Neural crest cell (in vitro differentiated cells): ENCODE measurements around the gene GRIP2. TPM values are rescaled to one million over a fixed set of nuclear protein-coding genes. Genes with fewer than 3 reads are reported as not detected.

Source experiments
- DNase-seq: peaks from one replicate; pipeline ENCODE4 v3.0.0; 2021; ENCODE audit warnings: low read depth, mixed read lengths, low spot score
- H3K27ac Mint-ChIP-seq: one replicate; pipeline ENCODE4 v1.8.0; 2021; ENCODE audit warnings: mild to moderate bottlenecking, mixed read lengths; ENCODE audit not compliant: unreplicated experiment
- H3K27me3 Mint-ChIP-seq: 2 replicates; pipeline ENCODE4 v1.8.0; 2021; ENCODE audit warnings: low read depth, mild to moderate bottlenecking, mixed read lengths
- H3K36me3 Mint-ChIP-seq: 2 replicates; pipeline ENCODE4 v1.8.0; 2021; ENCODE audit warnings: low read depth, mild to moderate bottlenecking, mixed read lengths
- H3K4me1 Mint-ChIP-seq: 2 replicates; pipeline ENCODE4 v1.8.0; 2021; ENCODE audit warnings: mixed read lengths
- H3K4me3 Mint-ChIP-seq: one replicate; pipeline ENCODE4 v1.8.0; 2021; ENCODE audit warnings: mild to moderate bottlenecking, mixed read lengths
- H3K9me3 Mint-ChIP-seq: 2 replicates; pipeline ENCODE4 v1.8.0; 2021; ENCODE audit warnings: mixed read lengths
- CTCF ChIP-seq: fragments of 200-600 bp; sonication (generic); conservative IDR thresholded peaks from 2 replicates; pipeline ENCODE4 v1.5.0; 2021; ENCODE audit warnings: antibody characterized with exemption, mild to moderate bottlenecking
- total RNA-seq: library from RNA; stranded (reverse); gene quantifications from 2 replicates; pipeline ENCODE4 v1.2.1, GENCODE V29; 2021

Gene GRIP2
- total RNA-seq, 1 donor from 2014 or later, result 3.2 TPM

- no peak for TF ChIP-seq CTCF
- no peaks in the 10 kb centered on the region for H3K4me1 Mint-ChIP-seq
- no peaks in the 10 kb centered on the region for H3K27me3 Mint-ChIP-seq
- H3K4me3 Mint-ChIP-seq, result no peak overlapping the region
- H3K27ac Mint-ChIP-seq, result no peak overlapping the region
- no peak for DNase-seq
- H3K36me3 Mint-ChIP-seq, result peaks cover 4% of the 10 kb centered on the region
- peaks cover 8% of the 10 kb centered on the region for H3K9me3 Mint-ChIP-seq
Observed at GRCh38 chr3:14496351-14496750, 43.8 kb downstream of the GRIP2 start.

GRCh38 chr3:14494973-14495300, 45.2 kb downstream of the GRIP2 start:
- Mint-ChIP-seq H3K27me3 (no peaks in the 10 kb centered on the region), H3K4me1 (no peaks in the 10 kb centered on the region), H3K27ac (no peak overlapping the region), H3K4me3 (no peak overlapping the region), H3K9me3 (peaks cover 2% of the 10 kb centered on the region), H3K36me3 (peaks cover under 1% of the 10 kb centered on the region)
- DNase-seq, result no peak
- TF ChIP-seq CTCF, result no peak

DNA sequence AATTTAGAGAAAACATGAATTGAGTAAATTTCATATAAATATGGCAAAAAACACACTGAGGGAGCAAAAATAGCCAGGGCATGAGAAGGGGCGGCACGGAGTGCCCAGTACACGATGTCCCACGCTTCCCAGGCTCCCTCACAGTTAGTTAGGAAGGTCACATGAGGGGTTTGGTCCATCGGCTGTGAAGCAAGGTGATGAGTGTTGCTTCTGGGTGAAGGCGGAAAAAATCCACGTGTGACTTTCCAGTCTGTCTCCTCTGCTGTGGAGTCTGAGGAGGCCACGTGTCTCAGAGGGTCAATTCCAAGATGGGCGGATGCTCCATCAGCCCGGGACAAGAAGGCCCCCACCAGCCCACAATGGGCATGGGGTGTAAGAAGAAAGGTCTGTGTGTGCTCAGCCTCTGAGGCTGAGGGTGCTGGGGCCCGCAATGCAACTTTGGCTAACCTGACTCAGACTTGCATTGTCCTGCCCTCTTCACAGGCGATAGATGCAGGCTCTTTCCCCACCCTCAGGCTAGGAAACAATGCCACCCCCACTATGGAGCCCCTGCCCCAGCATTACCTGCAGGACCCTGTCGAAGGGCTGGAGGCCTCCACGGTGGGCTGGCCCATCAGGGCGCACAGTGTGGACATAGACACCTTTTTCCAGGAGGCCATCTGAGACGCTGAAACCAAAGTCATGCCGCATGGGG, 45.7 kb downstream of the GRIP2 start:
- Mint-ChIP-seq H3K9me3 (no peaks in the 10 kb centered on the region), H3K4me3 (no peak overlapping the region), H3K27ac (no peak overlapping the region), H3K36me3 (no peaks in the 10 kb centered on the region), H3K27me3 (no peaks in the 10 kb centered on the region), H3K4me1 (no peaks in the 10 kb centered on the region)
- no peak for DNase-seq
- no peak for TF ChIP-seq CTCF

DNA sequence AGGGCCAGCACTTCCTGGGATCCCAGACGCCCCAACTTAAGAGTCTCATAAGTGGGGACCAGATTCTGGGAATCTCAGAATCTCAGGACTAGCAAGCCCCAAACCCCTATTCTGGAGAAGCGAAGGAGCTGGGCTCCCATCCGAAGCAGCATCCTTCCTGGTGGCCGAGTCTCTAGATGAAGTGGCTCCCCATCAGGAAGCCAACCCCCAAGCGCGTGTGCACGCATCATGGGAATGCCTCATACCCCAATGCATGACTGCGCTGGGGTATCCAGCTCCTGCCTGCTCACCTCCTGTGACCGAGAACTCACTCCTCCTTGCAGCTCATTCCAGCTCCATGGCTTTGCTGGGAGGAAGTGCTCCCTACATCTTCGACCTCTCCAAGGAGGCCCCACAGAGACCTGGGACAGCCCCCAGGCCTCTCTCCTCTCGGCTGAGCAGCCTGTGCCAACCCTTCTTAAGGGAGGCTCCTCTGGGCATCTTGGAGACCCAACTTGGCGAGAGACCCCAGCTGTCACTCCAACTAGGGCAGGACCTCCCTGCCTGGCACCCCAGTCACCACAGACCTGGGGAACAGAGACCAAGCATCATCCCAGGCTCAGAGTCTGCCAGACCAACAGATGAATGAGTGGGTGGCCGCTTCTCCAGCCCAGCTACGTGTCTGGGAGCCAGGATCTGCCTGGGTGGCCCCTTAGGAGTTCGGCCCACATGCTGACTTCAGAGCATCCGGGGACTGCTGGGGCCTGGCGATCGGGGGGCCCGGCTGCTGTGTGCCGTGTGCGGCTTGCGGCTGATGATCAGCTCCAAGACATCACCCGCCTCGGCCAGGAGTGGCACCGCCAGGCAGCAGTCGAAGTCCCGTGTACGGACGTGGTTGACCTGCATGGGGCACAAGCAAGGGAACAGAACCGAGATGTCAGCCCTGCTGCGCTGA, 46.9 kb downstream of the GRIP2 start:
- no peak overlapping the region for H3K4me3 Mint-ChIP-seq
- no peaks in the 10 kb centered on the region for H3K36me3 Mint-ChIP-seq
- no peaks in the 10 kb centered on the region for H3K27me3 Mint-ChIP-seq
- TF ChIP-seq CTCF, result no peak
- H3K27ac Mint-ChIP-seq, result no peak overlapping the region
- H3K4me1 Mint-ChIP-seq, result no peaks in the 10 kb centered on the region
- no peaks in the 10 kb centered on the region for H3K9me3 Mint-ChIP-seq
- no peak for DNase-seq

- no peak overlapping the region for H3K27ac Mint-ChIP-seq
- no peaks in the 10 kb centered on the region for H3K36me3 Mint-ChIP-seq
- H3K9me3 Mint-ChIP-seq, result no peaks in the 10 kb centered on the region
- TF ChIP-seq CTCF, result no peak
- H3K27me3 Mint-ChIP-seq, result no peaks in the 10 kb centered on the region
- DNase-seq, result no peak
- H3K4me1 Mint-ChIP-seq, result no peaks in the 10 kb centered on the region
- H3K4me3 Mint-ChIP-seq, result no peak overlapping the region
Observed at GRCh38 chr3:14491396-14492190, 48.5 kb downstream of the GRIP2 start.
